ENCODE measurements around the gene JARID2.

The JARID2 gene

GRCh38 chr6:15389765-15390723 lies 144.2 kb downstream of the JARID2 start:
- H3K4me2 ChIP-seq (ENCODE audit: low read length, poor library complexity, severe bottlenecking) = no peak overlapping the region
- H3K4ac ChIP-seq (ENCODE audit: low read depth in 1 of 2, low read length in 2 of 2) = peak overlapping the region in 1 of 2 experiments; percentile 19
- H3K14ac ChIP-seq (ENCODE audit: low read length in 2 of 2) = no peak overlapping the region
- WGBS = 43% methylated on average over 14 of the region's 14 CpGs
- H3K4me3 ChIP-seq (ENCODE audit: insufficient read depth in 1 of 2, low read depth in 1 of 2, low read length in 2 of 2) = peak overlapping the region in 1 of 2 experiments; percentile 5
- no peak overlapping the region for H2BK5ac ChIP-seq (ENCODE audit: low read depth, low read length, poor library complexity, severe bottlenecking)
- H2BK12ac ChIP-seq (ENCODE audit: low read length in 2 of 2) = peak overlapping the region in 1 of 2 experiments; percentile 16
- no peaks in the 10 kb centered on the region for H3K36me3 ChIP-seq (ENCODE audit: control insufficient read depth in 1 of 2, insufficient read depth in 2 of 2, low read depth in 1 of 2, low read length in 2 of 2)
- H2BK15ac ChIP-seq (ENCODE audit: low read depth, poor library complexity, severe bottlenecking) = no peak overlapping the region
- H3K27me3 ChIP-seq (ENCODE audit: control insufficient read depth in 1 of 2, insufficient read depth in 1 of 2, low read length in 2 of 2) = no peaks in the 10 kb centered on the region
- H2BK120ac ChIP-seq (ENCODE audit: low read depth, low read length) = no peak overlapping the region
- no peak overlapping the region for H4K91ac ChIP-seq (ENCODE audit: low read length)
- H3K79me1 ChIP-seq (replicated peaks; ENCODE audit: low read length, poor library complexity, severe bottlenecking) = peaks cover 49% of the 10 kb centered on the region
- H3K4me1 ChIP-seq (ENCODE audit: control insufficient read depth, insufficient read depth, low read depth, low read length) = peaks cover 4% of the 10 kb centered on the region
- H4K8ac ChIP-seq (ENCODE audit: low read length) = no peak overlapping the region
- no peak overlapping the region for H2AK5ac ChIP-seq (ENCODE audit: low read length, severe bottlenecking)
- no peak overlapping the region for H2AFZ ChIP-seq (ENCODE audit: low read depth, low read length)
- H3K9me3 ChIP-seq (ENCODE audit: control insufficient read depth, low read length) = no peaks in the 10 kb centered on the region
- H3K27ac ChIP-seq (ENCODE audit: low read length, poor library complexity, severe bottlenecking) = no peak overlapping the region
- peak overlapping the region; percentile 32 for H3K9ac ChIP-seq (ENCODE audit: low read length)
- no peak overlapping the region for H3K18ac ChIP-seq (ENCODE audit: low read depth in 1 of 2, low read length in 2 of 2)
- no peak overlapping the region for H3K23ac ChIP-seq (ENCODE audit: low read length in 2 of 2)
- DNase-seq = peak; percentile 77

GRCh38 chr6:15391500-15391899 lies 145.6 kb downstream of the JARID2 start:
- no peak for DNase-seq

GRCh38 chr6:15392182-15392581 lies 146.3 kb downstream of the JARID2 start:
- no peak overlapping the region for H2BK12ac ChIP-seq (ENCODE audit: low read length in 2 of 2)
- H3K27ac ChIP-seq (ENCODE audit: low read length, poor library complexity, severe bottlenecking) = no peak overlapping the region
- no peak overlapping the region for H3K23ac ChIP-seq (ENCODE audit: low read length in 2 of 2)
- no peak overlapping the region for H2BK120ac ChIP-seq (ENCODE audit: low read depth, low read length)
- H2AK5ac ChIP-seq (ENCODE audit: low read length, severe bottlenecking) = no peak overlapping the region
- H3K4me3 ChIP-seq (ENCODE audit: insufficient read depth in 1 of 2, low read depth in 1 of 2, low read length in 2 of 2) = no peak overlapping the region
- H3K14ac ChIP-seq (ENCODE audit: low read length in 2 of 2) = no peak overlapping the region
- H3K36me3 ChIP-seq (ENCODE audit: control insufficient read depth in 1 of 2, insufficient read depth in 2 of 2, low read depth in 1 of 2, low read length in 2 of 2) = no peaks in the 10 kb centered on the region
- H4K8ac ChIP-seq (ENCODE audit: low read length) = no peak overlapping the region
- no peak overlapping the region for H3K4me2 ChIP-seq (ENCODE audit: low read length, poor library complexity, severe bottlenecking)
- H3K9me3 ChIP-seq (ENCODE audit: control insufficient read depth, low read length) = no peaks in the 10 kb centered on the region
- H3K79me1 ChIP-seq (replicated peaks; ENCODE audit: low read length, poor library complexity, severe bottlenecking) = peaks cover 43% of the 10 kb centered on the region
- H2BK15ac ChIP-seq (ENCODE audit: low read depth, poor library complexity, severe bottlenecking) = no peak overlapping the region
- no peak overlapping the region for H3K4ac ChIP-seq (ENCODE audit: low read depth in 1 of 2, low read length in 2 of 2)
- no peak for DNase-seq
- H2BK5ac ChIP-seq (ENCODE audit: low read depth, low read length, poor library complexity, severe bottlenecking) = no peak overlapping the region
- peaks cover 2% of the 10 kb centered on the region for H3K4me1 ChIP-seq (ENCODE audit: control insufficient read depth, insufficient read depth, low read depth, low read length)
- no peak overlapping the region for H4K91ac ChIP-seq (ENCODE audit: low read length)
- no peak overlapping the region for H3K9ac ChIP-seq (ENCODE audit: low read length)
- no peak overlapping the region for H2AFZ ChIP-seq (ENCODE audit: low read depth, low read length)
- H3K18ac ChIP-seq (ENCODE audit: low read depth in 1 of 2, low read length in 2 of 2) = peak overlapping the region in 1 of 2 experiments; percentile 6
- H3K27me3 ChIP-seq (ENCODE audit: control insufficient read depth in 1 of 2, insufficient read depth in 1 of 2, low read length in 2 of 2) = no peaks in the 10 kb centered on the region
- 96% methylated on average over 6 of the region's 6 CpGs for WGBS

More at GRCh38 chr6:15391500-15391899, 145.6 kb downstream of the JARID2 start:
- no peak overlapping the region for H2BK12ac ChIP-seq (ENCODE audit: low read length in 2 of 2)
- no peak overlapping the region for H2BK15ac ChIP-seq (ENCODE audit: low read depth, poor library complexity, severe bottlenecking)
- no peak overlapping the region for H2AK5ac ChIP-seq (ENCODE audit: low read length, severe bottlenecking)
- no peak overlapping the region for H3K18ac ChIP-seq (ENCODE audit: low read depth in 1 of 2, low read length in 2 of 2)
- no peak overlapping the region for H3K4me3 ChIP-seq (ENCODE audit: insufficient read depth in 1 of 2, low read depth in 1 of 2, low read length in 2 of 2)
- no peak overlapping the region for H3K27ac ChIP-seq (ENCODE audit: low read length, poor library complexity, severe bottlenecking)
- H3K79me1 ChIP-seq (replicated peaks; ENCODE audit: low read length, poor library complexity, severe bottlenecking) = peaks cover 47% of the 10 kb centered on the region
- no peak overlapping the region for H3K4me2 ChIP-seq (ENCODE audit: low read length, poor library complexity, severe bottlenecking)
- H4K8ac ChIP-seq (ENCODE audit: low read length) = peak overlapping the region; percentile 4
- no peak overlapping the region for H2AFZ ChIP-seq (ENCODE audit: low read depth, low read length)
- peaks cover 4% of the 10 kb centered on the region for H3K4me1 ChIP-seq (ENCODE audit: control insufficient read depth, insufficient read depth, low read depth, low read length)
- H4K91ac ChIP-seq (ENCODE audit: low read length) = no peak overlapping the region
- H3K4ac ChIP-seq (ENCODE audit: low read depth in 1 of 2, low read length in 2 of 2) = no peak overlapping the region
- H3K14ac ChIP-seq (ENCODE audit: low read length in 2 of 2) = no peak overlapping the region
- no peak overlapping the region for H3K23ac ChIP-seq (ENCODE audit: low read length in 2 of 2)
- no peak overlapping the region for H2BK120ac ChIP-seq (ENCODE audit: low read depth, low read length)
- H3K27me3 ChIP-seq (ENCODE audit: control insufficient read depth in 1 of 2, insufficient read depth in 1 of 2, low read length in 2 of 2) = no peaks in the 10 kb centered on the region
- no peaks in the 10 kb centered on the region for H3K9me3 ChIP-seq (ENCODE audit: control insufficient read depth, low read length)
- no peaks in the 10 kb centered on the region for H3K36me3 ChIP-seq (ENCODE audit: control insufficient read depth in 1 of 2, insufficient read depth in 2 of 2, low read depth in 1 of 2, low read length in 2 of 2)
- H2BK5ac ChIP-seq (ENCODE audit: low read depth, low read length, poor library complexity, severe bottlenecking) = no peak overlapping the region
- H3K9ac ChIP-seq (ENCODE audit: low read length) = no peak overlapping the region
- WGBS = 100% methylated on average over 1 of the region's 1 CpG

- DNase-seq = no peak
- H2BK5ac ChIP-seq (ENCODE audit: low read depth, low read length, poor library complexity, severe bottlenecking) = no peak overlapping the region
- no peak overlapping the region for H3K14ac ChIP-seq (ENCODE audit: low read length in 2 of 2)
- no peak overlapping the region for H4K91ac ChIP-seq (ENCODE audit: low read length)
- H3K9ac ChIP-seq (ENCODE audit: low read length) = no peak overlapping the region
- H2BK15ac ChIP-seq (ENCODE audit: low read depth, poor library complexity, severe bottlenecking) = no peak overlapping the region
- H3K4me1 ChIP-seq (ENCODE audit: control insufficient read depth, insufficient read depth, low read depth, low read length) = no peaks in the 10 kb centered on the region
- H3K4ac ChIP-seq (ENCODE audit: low read depth in 1 of 2, low read length in 2 of 2) = no peak overlapping the region
- H4K8ac ChIP-seq (ENCODE audit: low read length) = no peak overlapping the region
- no peak overlapping the region for H2BK120ac ChIP-seq (ENCODE audit: low read depth, low read length)
- peaks cover 42% of the 10 kb centered on the region for H3K79me1 ChIP-seq (replicated peaks; ENCODE audit: low read length, poor library complexity, severe bottlenecking)
- no peak overlapping the region for H3K23ac ChIP-seq (ENCODE audit: low read length in 2 of 2)
- no peak overlapping the region for H3K4me2 ChIP-seq (ENCODE audit: low read length, poor library complexity, severe bottlenecking)
- no peak overlapping the region for H2AFZ ChIP-seq (ENCODE audit: low read depth, low read length)
- over 99% methylated on average over 5 of the region's 7 CpGs for WGBS
- H3K9me3 ChIP-seq (ENCODE audit: control insufficient read depth, low read length) = no peaks in the 10 kb centered on the region
- no peak overlapping the region for H3K18ac ChIP-seq (ENCODE audit: low read depth in 1 of 2, low read length in 2 of 2)
- no peaks in the 10 kb centered on the region for H3K27me3 ChIP-seq (ENCODE audit: control insufficient read depth in 1 of 2, insufficient read depth in 1 of 2, low read length in 2 of 2)
- no peak overlapping the region for H3K27ac ChIP-seq (ENCODE audit: low read length, poor library complexity, severe bottlenecking)
- H3K4me3 ChIP-seq (ENCODE audit: insufficient read depth in 1 of 2, low read depth in 1 of 2, low read length in 2 of 2) = no peak overlapping the region
- H3K36me3 ChIP-seq (ENCODE audit: control insufficient read depth in 1 of 2, insufficient read depth in 2 of 2, low read depth in 1 of 2, low read length in 2 of 2) = no peaks in the 10 kb centered on the region
- no peak overlapping the region for H2BK12ac ChIP-seq (ENCODE audit: low read length in 2 of 2)
- no peak overlapping the region for H2AK5ac ChIP-seq (ENCODE audit: low read length, severe bottlenecking)
Measured at GRCh38 chr6:15393605-15394004, 147.7 kb downstream of the JARID2 start.

All from mesenchymal stem cell (in vitro differentiated cells and primary cell).